ENCODE results near the gene STAMBP. TPM values are rescaled to one million over a fixed set of nuclear protein-coding genes. Genes with fewer than 3 reads are reported as not detected.

Gene STAMBP
- total and polyA plus RNA-seq, 3 experiments from 2014 or later: 47.8 to 71.9 (median 71.7) TPM

DNA sequence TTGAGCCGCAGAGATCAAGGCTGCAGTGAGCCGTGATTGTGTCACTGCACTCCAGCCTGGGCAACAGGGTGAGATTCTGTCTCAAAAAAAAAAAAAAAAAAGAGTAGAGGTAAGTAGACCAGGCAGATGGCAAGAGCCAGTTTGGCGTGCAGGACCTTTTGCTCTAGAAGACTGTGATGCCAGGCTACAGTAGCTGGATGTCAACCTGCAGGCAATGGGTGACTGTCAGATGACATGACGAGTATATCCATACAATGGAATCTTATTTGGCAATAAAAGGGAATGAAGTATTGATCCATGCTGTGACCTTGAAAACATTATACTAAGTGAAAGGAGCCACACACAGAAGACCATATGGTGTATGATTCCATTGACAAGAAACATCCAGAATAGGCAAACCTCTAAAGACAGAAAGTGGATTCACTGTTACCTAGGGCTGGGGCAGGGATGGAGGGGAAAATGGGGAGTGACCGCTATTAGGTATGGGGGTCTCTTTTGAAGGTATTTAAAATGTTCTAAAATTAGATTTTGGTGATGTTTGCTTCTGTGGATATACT, 86.8 kb downstream of the STAMBP start:
- DNase-seq: no peak
- Mint-ChIP-seq H3K27ac (no peak overlapping the region), H3K4me1 (no peaks in the 10 kb centered on the region), H3K4me3 (no peak overlapping the region), H3K27me3 (peaks cover 0 to 8% of the 10 kb centered on the region in 2 donors), H3K36me3 (no peaks in the 10 kb centered on the region), H3K9me3 (no peaks in the 10 kb centered on the region)
- Histone ChIP-seq H3K4me3 (ENCODE audit: low read length) (no peak overlapping the region), H3K9me3 (ENCODE audit: low read length) (no peaks in the 10 kb centered on the region), H3K4me1 (ENCODE audit: insufficient read depth, low read length) (no peaks in the 10 kb centered on the region), H3K36me3 (ENCODE audit: insufficient read depth, low read length) (no peaks in the 10 kb centered on the region), H3K27ac (ENCODE audit: low read depth, low read length) (no peak overlapping the region), H3K27me3 (ENCODE audit: insufficient read depth, low read length, poor library complexity, severe bottlenecking) (no peaks in the 10 kb centered on the region)
- CTCF ChIA-PET: no interaction called here
- POLR2A ChIA-PET: no interaction called here

DNA sequence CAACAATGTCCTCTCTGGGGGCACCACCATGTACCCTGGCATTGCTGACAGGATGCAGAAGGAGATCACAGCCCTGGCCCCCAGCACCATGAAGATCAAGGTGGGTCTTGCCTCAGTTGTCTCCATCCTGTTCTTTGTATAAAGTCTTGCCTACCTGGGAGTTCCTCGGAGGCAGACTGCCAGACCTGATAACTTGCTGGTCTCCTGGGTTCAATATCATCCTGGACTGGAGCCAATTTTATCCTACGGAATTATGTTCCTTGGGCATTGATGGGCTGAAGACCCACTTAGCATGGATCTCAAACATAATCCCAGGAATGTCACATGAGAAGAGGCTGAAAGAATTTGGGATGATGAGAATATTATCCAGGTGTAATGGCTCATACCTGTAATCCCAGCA, 87.9 kb downstream of the STAMBP start:
- ChIA-PET CTCF (interaction anchor here (1.4 kb wide), 1 partner anchor 9 kb away, joined by 4 read pairs; no protein-coding TSS in a partner anchor), POLR2A (no interaction called here)
- Histone ChIP-seq H3K36me3 (ENCODE audit: insufficient read depth, low read length) (no peaks in the 10 kb centered on the region), H3K27me3 (ENCODE audit: insufficient read depth, low read length, poor library complexity, severe bottlenecking) (no peaks in the 10 kb centered on the region), H3K27ac (ENCODE audit: low read depth, low read length) (no peak overlapping the region), H3K4me1 (ENCODE audit: insufficient read depth, low read length) (no peaks in the 10 kb centered on the region), H3K4me3 (ENCODE audit: low read length) (no peak overlapping the region), H3K9me3 (ENCODE audit: low read length) (no peaks in the 10 kb centered on the region)
- H3K9me3 Mint-ChIP-seq: no peaks in the 10 kb centered on the region
- no peak overlapping the region for H3K27ac Mint-ChIP-seq
- H3K4me3 Mint-ChIP-seq: no peak overlapping the region
- H3K27me3 Mint-ChIP-seq: peaks cover 0 to 8% of the 10 kb centered on the region in 2 donors
- no peaks in the 10 kb centered on the region for H3K4me1 Mint-ChIP-seq
- no peaks in the 10 kb centered on the region for H3K36me3 Mint-ChIP-seq
- DNase-seq: no peak

DNA sequence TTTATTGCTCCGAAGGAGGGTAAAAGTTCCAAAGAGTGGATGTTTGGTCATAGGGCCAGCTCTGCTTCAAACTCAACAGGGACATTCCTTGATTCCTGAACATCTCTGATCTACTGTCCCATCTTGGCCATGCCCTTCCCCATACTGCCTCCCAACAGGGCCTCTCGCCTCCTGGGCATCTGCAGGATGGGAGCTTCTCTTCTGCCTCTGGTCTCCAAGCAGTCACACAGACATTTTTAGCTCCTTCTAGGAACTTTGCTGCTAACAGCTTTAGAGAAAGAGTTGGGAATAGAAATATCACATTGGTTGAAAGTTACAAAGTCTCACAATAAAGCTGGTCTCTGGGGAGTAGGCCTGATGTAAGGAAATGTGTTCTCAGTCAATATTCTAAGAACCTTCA, 88.5 kb downstream of the STAMBP start:
- DNase-seq: no peak
- H3K9me3 ChIP-seq (ENCODE audit: low read length): no peaks in the 10 kb centered on the region
- ChIA-PET CTCF (interaction anchor here (1.4 kb wide), 1 partner anchor 9 kb away, joined by 4 read pairs; no protein-coding TSS in a partner anchor), POLR2A (no interaction called here)
- Mint-ChIP-seq H3K4me1 (no peaks in the 10 kb centered on the region), H3K4me3 (no peak overlapping the region), H3K9me3 (no peaks in the 10 kb centered on the region), H3K36me3 (no peaks in the 10 kb centered on the region), H3K27ac (no peak overlapping the region), H3K27me3 (peaks cover 0 to 8% of the 10 kb centered on the region in 2 donors)
- H3K36me3 ChIP-seq (ENCODE audit: insufficient read depth, low read length): no peaks in the 10 kb centered on the region
- H3K4me3 ChIP-seq (ENCODE audit: low read length): no peak overlapping the region
- no peak overlapping the region for H3K27ac ChIP-seq (ENCODE audit: low read depth, low read length)
- no peaks in the 10 kb centered on the region for H3K4me1 ChIP-seq (ENCODE audit: insufficient read depth, low read length)
- H3K27me3 ChIP-seq (ENCODE audit: insufficient read depth, low read length, poor library complexity, severe bottlenecking): no peaks in the 10 kb centered on the region

DNA sequence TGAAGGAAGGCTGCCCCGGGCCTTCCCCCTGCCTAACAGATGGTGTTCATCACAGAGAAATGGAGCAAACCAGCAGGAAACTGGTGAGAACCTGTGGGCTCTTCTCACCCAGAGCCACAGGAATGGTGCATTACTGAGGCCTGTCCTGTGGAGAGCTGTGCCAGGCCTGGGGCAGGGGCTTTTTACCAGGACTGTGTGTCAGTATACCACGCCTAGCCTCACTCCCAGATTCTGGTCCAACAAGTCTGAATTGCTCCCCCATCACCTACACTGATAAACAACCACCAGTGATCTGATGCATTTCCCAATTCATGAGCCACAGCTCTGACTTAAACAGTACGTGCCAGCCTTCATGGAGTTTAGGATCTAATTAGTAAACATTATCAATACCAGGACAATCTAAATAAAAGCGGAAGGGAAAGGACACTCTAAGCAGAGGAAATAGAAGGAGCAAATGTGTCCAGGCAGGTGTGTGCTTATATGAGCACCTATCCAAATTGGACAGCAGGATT, 89.0 kb downstream of the STAMBP start:
- no peak overlapping the region for H3K4me3 ChIP-seq (ENCODE audit: low read length)
- H3K27me3 ChIP-seq (ENCODE audit: insufficient read depth, low read length, poor library complexity, severe bottlenecking): no peaks in the 10 kb centered on the region
- Mint-ChIP-seq H3K36me3 (no peaks in the 10 kb centered on the region), H3K27ac (peak overlapping the region in 1 of 8 donors; percentile 48), H3K4me1 (no peaks in the 10 kb centered on the region), H3K27me3 (peaks cover 0 to 8% of the 10 kb centered on the region in 2 donors), H3K4me3 (no peak overlapping the region), H3K9me3 (no peaks in the 10 kb centered on the region)
- no peaks in the 10 kb centered on the region for H3K4me1 ChIP-seq (ENCODE audit: insufficient read depth, low read length)
- no peak overlapping the region for H3K27ac ChIP-seq (ENCODE audit: low read depth, low read length)
- no peaks in the 10 kb centered on the region for H3K36me3 ChIP-seq (ENCODE audit: insufficient read depth, low read length)
- ChIA-PET CTCF (interaction anchor here (1.4 kb wide), 1 partner anchor 10 kb away, joined by 4 read pairs; no protein-coding TSS in a partner anchor), POLR2A (no interaction called here)
- H3K9me3 ChIP-seq (ENCODE audit: low read length): no peaks in the 10 kb centered on the region
- DNase-seq: no peak

DNA sequence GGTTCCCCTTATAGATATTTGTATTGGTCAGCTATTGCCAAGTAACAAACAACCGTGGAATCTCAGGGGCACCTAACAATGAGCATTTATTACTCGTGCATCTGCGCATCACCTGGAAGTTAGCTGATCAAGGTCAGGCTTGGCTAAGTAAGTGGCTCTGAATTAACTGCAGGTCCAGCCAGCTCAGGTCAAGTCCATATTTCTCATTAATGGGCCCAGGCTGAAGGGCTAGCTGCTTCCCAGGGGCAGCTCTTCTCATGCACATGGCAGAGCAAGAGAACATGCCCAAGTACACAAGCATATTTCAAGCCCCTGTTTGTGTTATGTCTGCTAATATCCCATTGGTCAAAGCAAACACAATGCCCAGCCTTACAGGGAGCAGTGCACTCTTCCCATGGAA, 90.1 kb downstream of the STAMBP start:
- CTCF ChIA-PET: no interaction called here

DNA sequence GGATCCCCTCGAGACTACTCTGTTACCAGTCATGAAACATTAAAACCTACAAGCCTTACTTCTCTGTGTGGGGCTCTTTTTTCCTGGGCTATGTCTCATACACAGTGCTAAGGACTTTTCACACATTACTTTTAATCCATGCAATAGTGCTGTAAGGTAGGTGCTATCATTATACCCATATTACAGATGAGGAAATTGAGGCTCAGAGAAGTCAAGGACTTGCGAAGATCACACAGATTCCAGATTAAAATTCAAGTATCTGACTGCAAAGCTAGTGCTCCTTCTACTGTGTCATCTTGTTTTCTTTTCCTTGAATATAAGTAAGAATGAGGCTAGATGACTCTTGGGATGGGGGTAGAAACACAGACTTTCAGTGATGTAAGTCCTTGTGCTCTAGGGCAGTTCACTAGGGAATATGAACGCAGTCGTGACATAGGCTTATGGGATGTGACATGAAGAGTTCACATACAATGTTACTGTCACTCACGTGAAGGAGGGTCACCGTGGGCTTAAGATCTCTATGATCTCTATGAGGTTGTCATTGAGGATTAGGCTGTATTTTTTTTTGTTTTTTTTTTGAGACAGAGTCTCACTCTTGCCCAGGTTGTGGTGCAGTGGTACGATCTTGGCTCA, 91.0 kb downstream of the STAMBP start:
- no peak overlapping the region for H3K4me3 ChIP-seq (ENCODE audit: low read length)
- DNase-seq: no peak

More for the DNA sequence above, 90.1 kb downstream of the STAMBP start:
- Mint-ChIP-seq H3K9me3 (no peaks in the 10 kb centered on the region), H3K4me1 (no peaks in the 10 kb centered on the region), H3K36me3 (no peaks in the 10 kb centered on the region), H3K27me3 (peaks cover 0 to 8% of the 10 kb centered on the region in 2 donors), H3K4me3 (no peak overlapping the region), H3K27ac (no peak overlapping the region)
- DNase-seq: no peak
- no peaks in the 10 kb centered on the region for H3K36me3 ChIP-seq (ENCODE audit: insufficient read depth, low read length)
- no peak overlapping the region for H3K4me3 ChIP-seq (ENCODE audit: low read length)
- no peaks in the 10 kb centered on the region for H3K9me3 ChIP-seq (ENCODE audit: low read length)
- H3K27me3 ChIP-seq (ENCODE audit: insufficient read depth, low read length, poor library complexity, severe bottlenecking): no peaks in the 10 kb centered on the region
- H3K4me1 ChIP-seq (ENCODE audit: insufficient read depth, low read length): no peaks in the 10 kb centered on the region
- H3K27ac ChIP-seq (ENCODE audit: low read depth, low read length): no peak overlapping the region
- POLR2A ChIA-PET: no interaction called here

DNA sequence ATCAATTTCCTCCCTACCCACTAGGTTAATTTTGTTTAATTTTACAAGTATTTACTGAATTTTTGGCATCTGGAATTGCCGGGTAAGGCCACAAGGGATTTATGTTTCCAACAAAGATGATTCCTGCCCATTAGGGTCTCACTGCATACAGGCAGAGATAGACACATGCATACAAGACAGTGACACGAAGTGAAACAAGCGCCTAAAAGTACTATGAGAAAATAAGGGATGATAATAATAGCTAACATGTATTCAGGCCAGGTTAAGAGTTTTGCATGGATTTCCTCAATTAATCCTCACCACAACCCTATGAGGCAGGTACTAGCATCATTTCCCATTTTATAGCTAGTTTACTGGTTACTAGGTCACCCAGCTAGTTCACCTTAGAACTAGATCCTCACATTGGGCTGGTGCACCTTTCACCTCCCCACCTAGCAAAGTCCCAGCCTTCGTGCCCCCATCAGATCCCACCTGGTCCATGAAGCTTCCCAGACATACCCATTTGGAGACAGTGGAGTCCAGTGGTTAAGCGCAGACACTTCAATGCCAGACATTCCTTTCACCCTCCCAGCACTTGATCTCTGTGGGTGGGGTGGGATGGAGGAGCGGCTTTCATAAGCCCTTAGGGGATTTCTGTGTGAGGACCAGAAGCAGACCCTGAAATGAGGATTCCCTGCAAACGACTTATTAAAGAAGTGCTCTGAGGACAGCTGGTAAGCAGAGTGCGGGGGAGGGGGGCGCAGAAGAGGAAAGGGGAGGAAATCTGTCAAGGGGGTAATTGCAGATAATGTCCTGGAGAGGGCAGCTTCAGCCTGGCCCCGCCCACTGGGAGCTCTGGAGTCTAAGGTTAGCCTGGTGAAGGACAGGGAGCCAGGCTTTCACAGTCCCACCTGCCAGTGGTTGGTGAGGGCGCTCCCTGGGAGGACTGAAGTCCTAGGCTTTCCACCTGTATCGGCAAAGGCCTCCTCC, 92.1 kb downstream of the STAMBP start:
- peak in 4 of 5 donors; percentile 6 to 50 (median 19) for DNase-seq
- no peaks in the 10 kb centered on the region for H3K4me1 ChIP-seq (ENCODE audit: insufficient read depth, low read length)
- no peaks in the 10 kb centered on the region for H3K27me3 ChIP-seq (ENCODE audit: insufficient read depth, low read length, poor library complexity, severe bottlenecking)
- CTCF ChIA-PET: no interaction called here
- no peaks in the 10 kb centered on the region for H3K36me3 Mint-ChIP-seq
- peaks cover 0 to under 1% (median 0%) of the 10 kb centered on the region in 3 donors for H3K4me1 Mint-ChIP-seq
- H3K4me3 Mint-ChIP-seq: no peak overlapping the region
- H3K27me3 Mint-ChIP-seq: peaks cover 0 to 4% of the 10 kb centered on the region in 2 donors
- no peak overlapping the region for H3K4me3 ChIP-seq (ENCODE audit: low read length)
- POLR2A ChIA-PET: no interaction called here
- H3K9me3 Mint-ChIP-seq: no peaks in the 10 kb centered on the region
- peak overlapping the region in 1 of 8 donors; percentile 67 for H3K27ac Mint-ChIP-seq
- no peaks in the 10 kb centered on the region for H3K36me3 ChIP-seq (ENCODE audit: insufficient read depth, low read length)
- H3K27ac ChIP-seq (ENCODE audit: low read depth, low read length): no peak overlapping the region
- no peaks in the 10 kb centered on the region for H3K9me3 ChIP-seq (ENCODE audit: low read length)

More for the DNA sequence above, 91.0 kb downstream of the STAMBP start:
- H3K4me1 Mint-ChIP-seq: no peaks in the 10 kb centered on the region
- Histone ChIP-seq H3K36me3 (ENCODE audit: insufficient read depth, low read length) (no peaks in the 10 kb centered on the region), H3K9me3 (ENCODE audit: low read length) (no peaks in the 10 kb centered on the region), H3K27me3 (ENCODE audit: insufficient read depth, low read length, poor library complexity, severe bottlenecking) (no peaks in the 10 kb centered on the region), H3K27ac (ENCODE audit: low read depth, low read length) (no peak overlapping the region), H3K4me1 (ENCODE audit: insufficient read depth, low read length) (no peaks in the 10 kb centered on the region)
- H3K4me3 Mint-ChIP-seq: peak overlapping the region in 1 of 7 donors; percentile 53
- POLR2A ChIA-PET: no interaction called here
- no peak overlapping the region for H3K27ac Mint-ChIP-seq
- CTCF ChIA-PET: no interaction called here
- H3K9me3 Mint-ChIP-seq: no peaks in the 10 kb centered on the region
- peaks cover 0 to 8% of the 10 kb centered on the region in 2 donors for H3K27me3 Mint-ChIP-seq
- H3K36me3 Mint-ChIP-seq: no peaks in the 10 kb centered on the region

DNA sequence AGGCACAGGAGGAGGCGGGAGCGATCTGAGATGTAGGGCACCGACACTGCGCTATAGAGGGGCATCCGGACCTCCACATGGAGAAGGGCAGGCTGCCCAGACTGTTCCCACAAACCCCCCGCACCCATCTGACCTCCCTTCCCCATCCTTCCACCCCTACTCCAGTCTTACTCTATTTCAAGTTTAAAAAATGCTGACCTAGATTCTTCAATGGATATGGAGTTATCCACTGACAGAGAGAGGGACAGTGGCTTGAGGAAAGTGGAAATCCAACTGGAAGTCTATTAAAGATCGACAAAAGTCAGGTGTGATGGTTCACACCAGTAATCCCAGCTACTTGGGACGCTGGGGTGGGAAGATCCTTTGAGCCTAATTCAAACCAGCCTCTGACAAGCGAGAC, 92.8 kb downstream of the STAMBP start:
- no peak for DNase-seq
- Mint-ChIP-seq H3K27ac (no peak overlapping the region), H3K4me3 (no peak overlapping the region), H3K36me3 (peaks cover 0 to under 1% (median 0%) of the 10 kb centered on the region in 3 donors), H3K27me3 (peaks cover 0 to 4% of the 10 kb centered on the region in 2 donors), H3K9me3 (no peaks in the 10 kb centered on the region), H3K4me1 (peaks cover 4 to 8% (median 7%) of the 10 kb centered on the region in 3 donors)
- Histone ChIP-seq H3K9me3 (ENCODE audit: low read length) (no peaks in the 10 kb centered on the region), H3K36me3 (ENCODE audit: insufficient read depth, low read length) (no peaks in the 10 kb centered on the region), H3K27ac (ENCODE audit: low read depth, low read length) (no peak overlapping the region), H3K4me3 (ENCODE audit: low read length) (no peak overlapping the region), H3K4me1 (ENCODE audit: insufficient read depth, low read length) (peaks cover 4% of the 10 kb centered on the region), H3K27me3 (ENCODE audit: insufficient read depth, low read length, poor library complexity, severe bottlenecking) (no peaks in the 10 kb centered on the region)
- POLR2A ChIA-PET: no interaction called here
- CTCF ChIA-PET: no interaction called here

Measured in CD8-positive, alpha-beta memory T cell (primary cell).